H1 (cell line): ENCODE results near the gene ABCA2. TPM values are rescaled to one million over a fixed set of nuclear protein-coding genes. Genes with fewer than 3 reads are reported as not detected.
A peak's percentile ranks its signal among the peaks of the same experiment; 100 is the strongest.

Experiments
- CTCF ChIA-PET: fragments of 300-600 bp; sonication (Branson Sonifier 250); formaldehyde crosslinking; loops from one replicate; lab custom pipeline; 2021; ENCODE audit not compliant: partially characterized antibody; lab: Charles Lee
- POLR2A ChIA-PET: fragments of 300-600 bp; sonication (Branson Sonifier 250); formaldehyde crosslinking; loops from one replicate; lab custom pipeline; 2021; ENCODE audit warnings: inconsistent platforms; ENCODE audit not compliant: partially characterized antibody; lab: Charles Lee
- DNase-seq, 2 experiments: peaks; one replicate each; pipeline versions ENCODE4 v3.0.0 to v3.0.0-alpha.2; 2010 to 2022; ENCODE audit warnings: low spot score in 2 of 2, low read depth in 1 of 2, mixed read lengths in 1 of 2
- FAIRE-seq: peaks from 2 replicates; lab custom pipeline; 2011; peaks lifted over from hg19 to GRCh38; lab: Jason Lieb, UNC
- H2AFZ ChIP-seq: 2 replicates; pipeline ENCODE4 v1.8.1; 2012; ENCODE audit warnings: low read length, inconsistent platforms
- H2AK5ac ChIP-seq: 2 replicates; pipeline ENCODE4 v1.6.1; 2013; ENCODE audit warnings: low read depth, low read length
- H2BK120ac ChIP-seq: replicated peaks from 2 replicates; pipeline ENCODE3; 2013; ENCODE audit warnings: low read depth, low read length, inconsistent platforms
- H2BK12ac ChIP-seq: 2 replicates; pipeline ENCODE4 v1.6.1; 2013; ENCODE audit warnings: low read depth, low read length
- H2BK15ac ChIP-seq: 2 replicates; pipeline ENCODE4 v1.6.1; 2013; ENCODE audit warnings: low read length
- H2BK20ac ChIP-seq: 2 replicates; pipeline ENCODE4 v1.6.1; 2013; ENCODE audit warnings: low read length
- H2BK5ac ChIP-seq: 2 replicates; pipeline ENCODE4 v1.6.1; 2013; ENCODE audit warnings: low read depth, low read length
- H3K14ac ChIP-seq: 2 replicates; pipeline ENCODE4 v1.6.1; 2013; ENCODE audit warnings: inconsistent platforms; ENCODE audit not compliant: insufficient read length
- H3K18ac ChIP-seq: 2 replicates; pipeline ENCODE4 v1.6.1; 2013; ENCODE audit warnings: low read length; ENCODE audit errors: extremely low read depth
- H3K23ac ChIP-seq: 2 replicates; pipeline ENCODE4 v1.6.1; 2013; ENCODE audit warnings: inconsistent platforms; ENCODE audit not compliant: insufficient read length
- H3K23me2 ChIP-seq: 2 replicates; pipeline ENCODE4 v1.6.1; 2013; ENCODE audit warnings: low read depth, low read length
- H3K27ac ChIP-seq: 2 replicates; pipeline ENCODE4 v1.6.1; 2011; ENCODE audit warnings: low read depth, low read length, inconsistent platforms
- H3K27me3 ChIP-seq, 4 experiments: replicated peaks in 1 of 4; 1 replicate in 1 of 4; 2 replicates in 3 of 4; pipeline versions ENCODE4 v1.6.1 to v1.8.1; 2011 to 2013; ENCODE audit warnings: low read length in 3 of 4, mild to moderate bottlenecking in 3 of 4, inconsistent platforms in 2 of 4, mixed read lengths in 2 of 4, moderate library complexity in 1 of 4; ENCODE audit not compliant: control insufficient read depth in 3 of 4, insufficient read depth in 3 of 4; ENCODE audit errors: extremely low read depth in 1 of 4
- H3K36me3 ChIP-seq, 4 experiments: 2 replicates each; pipeline versions ENCODE4 v1.6.1 to v1.8.1; 2011 to 2013; ENCODE audit warnings: mild to moderate bottlenecking in 4 of 4, low read length in 3 of 4, moderate library complexity in 2 of 4, control low read depth in 1 of 4, inconsistent platforms in 1 of 4; ENCODE audit not compliant: insufficient read depth in 4 of 4, control insufficient read depth in 2 of 4
- H3K4ac ChIP-seq: replicated peaks from 2 replicates; pipeline ENCODE3; 2013; ENCODE audit warnings: low read length, low read depth, mixed read lengths, inconsistent platforms; ENCODE audit not compliant: insufficient read length
- H3K4me1 ChIP-seq, 4 experiments: replicated peaks in 1 of 4; 1 replicate in 1 of 4; 2 replicates in 3 of 4; pipeline versions ENCODE4 v1.6.1 to v1.8.1; 2011 to 2013; ENCODE audit warnings: low read length in 3 of 4, inconsistent platforms in 2 of 4, mixed read lengths in 1 of 4; ENCODE audit not compliant: insufficient read depth in 4 of 4, control insufficient read depth in 3 of 4
- H3K4me2 ChIP-seq, 2 experiments: 2 replicates each; pipeline versions ENCODE4 v1.6.1 to v1.8.1; 2011 to 2013; ENCODE audit warnings: low read depth in 2 of 2, low read length in 2 of 2, control low read depth in 1 of 2, inconsistent platforms in 1 of 2, mild to moderate bottlenecking in 1 of 2; ENCODE audit not compliant: insufficient read depth in 1 of 2
- H3K4me3 ChIP-seq, 4 experiments: fragments of 200-600, 300-600 bp in 1 of 4; sonication (generic), shearing (Covaris generic), sonication (Bioruptor Twin) in 1 of 4; 2 replicates each; pipeline versions ENCODE4 v1.5.1 to v1.8.1; 2011 to 2016; ENCODE audit warnings: low read length in 4 of 4, low read depth in 3 of 4, control low read depth in 2 of 4, inconsistent platforms in 2 of 4, mild to moderate bottlenecking in 2 of 4, mixed read lengths in 1 of 4, moderate library complexity in 1 of 4; ENCODE audit not compliant: insufficient read depth in 2 of 4; ENCODE audit errors: extremely low read depth in 1 of 4
- H3K56ac ChIP-seq: replicated peaks from 2 replicates; pipeline ENCODE3; 2013; ENCODE audit warnings: low read depth, mild to moderate bottlenecking, mixed read lengths, low read length, inconsistent platforms; ENCODE audit not compliant: insufficient read length
- H3K79me1 ChIP-seq: 2 replicates; pipeline ENCODE4 v1.6.1; 2013; ENCODE audit warnings: low read depth, low read length, control low read depth
- H3K79me2 ChIP-seq, 2 experiments: 2 replicates each; pipeline versions ENCODE4 v1.6.1 to v1.8.1; 2012 to 2013; ENCODE audit warnings: low read length in 2 of 2, mild to moderate bottlenecking in 2 of 2, inconsistent platforms in 1 of 2; ENCODE audit not compliant: insufficient read depth in 2 of 2, control insufficient read depth in 1 of 2
- H3K9ac ChIP-seq, 4 experiments: replicated peaks in 1 of 4; 1 replicate in 1 of 4; 2 replicates in 3 of 4; pipeline versions ENCODE4 v1.6.1 to v1.8.1; 2011 to 2013; ENCODE audit warnings: low read depth in 3 of 4, low read length in 3 of 4, control low read depth in 2 of 4, mild to moderate bottlenecking in 2 of 4, moderate library complexity in 2 of 4, inconsistent platforms in 1 of 4; ENCODE audit errors: extremely low read depth in 1 of 4
- H3K9me3 ChIP-seq, 2 experiments: 2 replicates each; pipeline versions ENCODE4 v1.6.1 to v1.8.1; 2012 to 2013; ENCODE audit warnings: mild to moderate bottlenecking in 2 of 2, moderate library complexity in 2 of 2, control low read depth in 1 of 2, inconsistent platforms in 1 of 2, low read depth in 1 of 2, low read length in 1 of 2, mixed read lengths in 1 of 2; ENCODE audit not compliant: insufficient read depth in 2 of 2
- H4K20me1 ChIP-seq, 2 experiments: replicated peaks in 1 of 2; 2 replicates each; pipeline versions ENCODE3 to v1.8.1; 2011 to 2013; ENCODE audit warnings: inconsistent platforms in 2 of 2, low read length in 2 of 2, mild to moderate bottlenecking in 1 of 2; ENCODE audit not compliant: insufficient read depth in 2 of 2, control insufficient read depth in 1 of 2
- H4K5ac ChIP-seq: 2 replicates; pipeline ENCODE4 v1.6.1; 2013; ENCODE audit warnings: low read length, low read depth, mixed read lengths, inconsistent platforms; ENCODE audit not compliant: insufficient read length
- H4K8ac ChIP-seq: 2 replicates; pipeline ENCODE4 v1.8.0; 2013; ENCODE audit warnings: mild to moderate bottlenecking, moderate library complexity, low read length, inconsistent platforms; ENCODE audit not compliant: insufficient read depth; ENCODE audit errors: extremely low read depth
- H4K91ac ChIP-seq: replicated peaks from 2 replicates; pipeline ENCODE3; 2013; ENCODE audit warnings: low read length, mixed read lengths, inconsistent platforms; ENCODE audit not compliant: insufficient read length
- BACH1 ChIP-seq: IDR thresholded peaks from 2 replicates; pipeline ENCODE4 v1.6.1; 2012; ENCODE audit warnings: low read length, improper control_type of control experiment
- CHD2 ChIP-seq: IDR thresholded peaks from 2 replicates; pipeline ENCODE4 v1.6.1; 2012; ENCODE audit warnings: low read length, improper control_type of control experiment
- CREB1 ChIP-seq: IDR thresholded peaks from 2 replicates; pipeline ENCODE4 v1.6.1; 2012; ENCODE audit warnings: inconsistent platforms
- EGR1 ChIP-seq: IDR thresholded peaks from 2 replicates; pipeline ENCODE4 v1.6.1; 2011; ENCODE audit warnings: low read depth, low read length, borderline replicate concordance
- EZH2 ChIP-seq: fragments of 200-600 bp; sonication (generic); IDR thresholded peaks from 2 replicates; pipeline ENCODE4 v1.7.1; 2012; ENCODE audit warnings: low read depth, mild to moderate bottlenecking, moderate library complexity, low read length, inconsistent platforms; ENCODE audit not compliant: severe bottlenecking
- FOSL1 ChIP-seq: IDR thresholded peaks from 2 replicates; pipeline ENCODE4 v1.6.1; 2011; ENCODE audit warnings: mild to moderate bottlenecking, low read depth, low read length, moderate library complexity; ENCODE audit not compliant: insufficient read depth
- HDAC2 ChIP-seq, 2 experiments: fragments of 300-600 bp in 1 of 2; sonication (generic) in 1 of 2; IDR thresholded peaks; 2 replicates each; pipeline ENCODE4 v1.6.1; 2011 to 2012; ENCODE audit warnings: low read depth in 2 of 2, low read length in 2 of 2, mild to moderate bottlenecking in 2 of 2, moderate library complexity in 2 of 2, borderline replicate concordance in 1 of 2, inconsistent platforms in 1 of 2
- JUND ChIP-seq: IDR thresholded peaks from 2 replicates; pipeline ENCODE4 v1.6.1; 2011; ENCODE audit warnings: mild to moderate bottlenecking, improper control_type of control experiment, low read length
- NANOG ChIP-seq: IDR thresholded peaks from 2 replicates; pipeline ENCODE4 v1.6.1; 2011; ENCODE audit warnings: low read length, low read depth, mild to moderate bottlenecking, inconsistent platforms; ENCODE audit not compliant: insufficient read depth, poor library complexity, severe bottlenecking
- POLR2A ChIP-seq, 2 experiments: IDR thresholded peaks; 1 replicate in 1 of 2; 2 replicates in 1 of 2; pipeline ENCODE4 v1.6.1; 2011; ENCODE audit warnings: low read depth in 2 of 2, low read length in 2 of 2, mild to moderate bottlenecking in 2 of 2; ENCODE audit errors: control extremely low read depth in 1 of 2
- RBBP5 ChIP-seq: IDR thresholded peaks from 2 replicates; pipeline ENCODE4 v1.7.1; 2012; ENCODE audit warnings: low read depth, mild to moderate bottlenecking, inconsistent platforms, low read length, moderate library complexity, borderline replicate concordance
- SIRT6 ChIP-seq: IDR thresholded peaks from one replicate; pipeline ENCODE4 v1.7.1; 2012; ENCODE audit warnings: low read length, inconsistent platforms
- TAF7 ChIP-seq: optimal IDR thresholded peaks from 2 replicates; pipeline ENCODE3; 2011; ENCODE audit warnings: low read depth, mild to moderate bottlenecking, inconsistent platforms, low read length, moderate library complexity, borderline replicate concordance
- YY1 ChIP-seq: IDR thresholded peaks from 2 replicates; pipeline ENCODE4 v1.6.1; 2011; ENCODE audit warnings: low read depth, mild to moderate bottlenecking, low read length
- WGBS, 2 experiments: shearing (Covaris generic) in 1 of 2; methylation state at CpG; one replicate each; pipeline versions ENCODE4 v1.1.6 to v1.1.7; 2013 to 2015; ENCODE audit warnings: low lambda C conversion rate in 2 of 2, mixed read lengths in 2 of 2, inconsistent platforms in 1 of 2, low coverage in 1 of 2, missing lambda C conversion rate in 1 of 2; ENCODE audit not compliant: insufficient replicate concordance in 2 of 2, insufficient coverage in 1 of 2, insufficient read length in 1 of 2; ENCODE audit errors: extremely low coverage in 1 of 2, missing lambda C conversion rate in 1 of 2; 5-methylcytosine and 5-hydroxymethylcytosine counted together
- polyA plus RNA-seq, 7 experiments: library from polyadenylated mRNA; depleted of rRNA in 3 of 7; stranded (reverse) in 5 of 7; unstranded in 2 of 7; fragments of >200 nt in 5 of 7; fragments of 200-250 nt in 2 of 7; gene quantifications; 1 replicate in 5 of 7; 2 replicates in 1 of 7; 4 replicates in 1 of 7; pipeline versions ENCODE4 v1.2.1 to v1.2.3, GENCODE V29; 2011 to 2013; ENCODE audit warnings: missing spikeins in 2 of 7, mixed read lengths in 2 of 7
- total RNA-seq: library from RNA; stranded (reverse); fragmentation: NEBNext Ultra II Directional; extraction: Animal tissue kit (Norgen Biotek cat#: 25700); gene quantifications from 2 replicates; pipeline ENCODE4 v1.2.1, GENCODE V29; 2021

Gene ABCA2
- total and polyA plus RNA-seq, 2 of the 8 experiments (the other 6 are each of a cell fraction or from before 2014, with no cell fraction given), result 12.5 to 14.3 TPM

- Histone ChIP-seq H3K36me3 (no peaks in the 10 kb centered on the region), H3K23me2 (peaks cover 8% of the 10 kb centered on the region; the same call in 1 of the 2 replicates), H4K5ac (no peak within 1 kb of the TSS), H2AK5ac (peak within 1 kb of the TSS; percentile 39; the same call in 1 of the 2 replicates), H4K91ac (peak within 1 kb of the TSS; percentile 54), H3K14ac (no peak within 1 kb of the TSS), H3K27me3 (peaks cover 0 to 5% (median 2%) of the 10 kb centered on the region in 4 experiments; a peak in 2 of 7 replicates), H3K79me1 (no peaks in the 10 kb centered on the region), H2BK15ac (no peak within 1 kb of the TSS), H3K4ac (peak within 1 kb of the TSS; percentile 38), H2BK120ac (peak within 1 kb of the TSS; percentile 33), H3K9me3 (no peaks in the 10 kb centered on the region), H3K4me3 (peak within 1 kb of the TSS; percentile 43 to 73 (median 52)), H4K8ac (peak within 1 kb of the TSS; percentile 25), H3K9ac (peak within 1 kb of the TSS in 1 of 4 experiments; percentile 34; a peak in 2 of 7 replicates), H3K18ac (peak within 1 kb of the TSS; percentile 78), H3K23ac (no peak within 1 kb of the TSS), H3K79me2 (no peaks in the 10 kb centered on the region), H2BK5ac (no peak within 1 kb of the TSS; the same call in 1 of the 2 replicates), H2AFZ (no peak within 1 kb of the TSS), H3K4me2 (peak within 1 kb of the TSS; percentile 69 to 91), H3K4me1 (peaks cover 0 to 12% (median 5%) of the 10 kb centered on the region in 4 experiments; a peak in 5 of 7 replicates), H3K56ac (no peak within 1 kb of the TSS), H2BK12ac (peak within 1 kb of the TSS; percentile 80; the same call in 1 of the 2 replicates), H3K27ac (no peak within 1 kb of the TSS), H2BK20ac (no peak within 1 kb of the TSS), H4K20me1 (peaks cover 0 to 2% of the 10 kb centered on the region in 2 experiments)
- no peak for FAIRE-seq
- DNase-seq, result no peak
- ChIA-PET CTCF (interaction anchor here (0.6 to 5.6 kb wide), 11 partner anchors 9 to 128 kb away, joined by 3 to 45 read pairs (median 18); partner anchors contain the start of genes ABCA2, CLIC3 and PAXX), POLR2A (no interaction called here)
- 87% methylated on average over 9 of the region's 10 CpGs; no CpG with 5 or more reads in 1 of the 2 experiments for WGBS, 2 experiments
- TF ChIP-seq HDAC2 (IDR thresholded peaks at IDR 0.05; ENCODE audit: borderline replicate concordance in 1 of 2, low read depth in 2 of 2, low read length in 2 of 2), result no peak
- TF ChIP-seq CREB1, result no peak
- no peak for TF ChIP-seq FOSL1
- no peak for TF ChIP-seq BACH1
- no peak for TF ChIP-seq YY1
- no peak for TF ChIP-seq NANOG
- no peak for TF ChIP-seq TAF7
- no peak for TF ChIP-seq POLR2A (IDR thresholded peaks at IDR 0.05; ENCODE audit: control extremely low read depth in 1 of 2, low read depth in 2 of 2, low read length in 2 of 2)
- TF ChIP-seq RBBP5, result no peak
- no peak for TF ChIP-seq SIRT6
- TF ChIP-seq CHD2, result no peak
- no peak for TF ChIP-seq EZH2
- TF ChIP-seq EGR1, result no peak
- TF ChIP-seq JUND, result no peak
Measured at GRCh38 chr9:136977223-136977622, 50.8 kb downstream of the ABCA2 start, which contains the start of gene PTGDS. Gene PTGDS, plus strand, starts transcription at chr9:136977504. Its CDS starts 75 bp downstream, at chr9:136977579.
